Fibroblast of lung (primary cell): ENCODE results near the gene CPT1A.

ENCODE experiments used
- CTCF ChIP-seq, 2 donors: IDR thresholded peaks in 1 of 2; conservative IDR thresholded peaks in 1 of 2; 1 replicate in 1 of 2; 2 replicates in 1 of 2; pipeline ENCODE4 v1.5.1; 2011 to 2012; ENCODE audit warnings: low read length in 2 of 2, control low read depth in 1 of 2, inconsistent platforms in 1 of 2, low read depth in 1 of 2, mild to moderate bottlenecking in 1 of 2
- EZH2 ChIP-seq: IDR thresholded peaks from 2 replicates; pipeline ENCODE4 v1.5.1; 2012; ENCODE audit warnings: low read length, control low read depth, mild to moderate bottlenecking; ENCODE audit errors: missing control alignments

GRCh38 chr11:68757711-68758110 is 84.0 kb downstream of the CPT1A start:
- no peak for TF ChIP-seq CTCF (conservative IDR thresholded peaks at IDR 0.05 in 1 of 2, IDR thresholded peaks at IDR 0.05 in 1 of 2; ENCODE audit: low read depth in 1 of 2, low read length in 2 of 2)
- no peak for TF ChIP-seq EZH2
